Coronary artery (tissue), 2 donors: ENCODE measurements around the gene CLCN6.

Source experiments
- DNase-seq: peaks from one replicate; pipeline ENCODE4 v3.0.0-alpha.2; 2017; ENCODE audit warnings: low spot score
- H3K27ac ChIP-seq, 2 donors: fragments of 200-600 bp; sonication (generic); one replicate each; pipeline ENCODE4 v1.5.1; 2016 to 2019
- H3K4me3 ChIP-seq: fragments of 200-600 bp; sonication (generic); 2 replicates; pipeline ENCODE4 v1.5.1; 2016; ENCODE audit warnings: mild to moderate bottlenecking, moderate library complexity
- CTCF ChIP-seq: fragments of 200-600 bp; sonication (generic); IDR thresholded peaks from one replicate; pipeline ENCODE4 v1.5.1; 2019; ENCODE audit warnings: antibody characterized with exemption

Gene CLCN6

DNA sequence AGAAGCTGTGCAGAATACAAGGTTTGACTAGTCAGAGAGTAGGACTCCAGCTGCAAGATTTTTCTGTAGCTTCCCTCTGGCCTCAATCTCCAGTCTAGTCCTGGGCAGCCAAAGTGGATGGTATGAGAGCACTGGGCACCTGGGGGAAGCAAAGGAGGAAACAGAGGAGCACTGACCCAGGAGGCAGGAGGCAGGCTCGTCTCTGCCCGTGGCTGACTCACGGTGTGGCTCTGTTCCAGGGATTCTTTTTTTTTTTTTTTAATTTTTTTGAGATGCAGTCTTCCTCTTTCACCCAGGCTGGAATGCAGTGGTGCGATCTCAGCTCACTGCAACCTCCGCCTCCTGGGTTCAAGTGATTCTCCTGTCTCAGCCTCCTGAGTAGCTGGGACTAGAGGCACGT, 56.9 kb downstream of the CLCN6 start:
- TF ChIP-seq CTCF: no peak
- H3K27ac ChIP-seq: no peak overlapping the region
- DNase-seq: no peak
- no peak overlapping the region for H3K4me3 ChIP-seq

- Histone ChIP-seq H3K27ac (no peak overlapping the region), H3K4me3 (no peak overlapping the region)
- no peak for DNase-seq
- no peak for TF ChIP-seq CTCF
Observed at GRCh38 chr1:11868331-11868980, 62.5 kb downstream of the CLCN6 start.

DNA sequence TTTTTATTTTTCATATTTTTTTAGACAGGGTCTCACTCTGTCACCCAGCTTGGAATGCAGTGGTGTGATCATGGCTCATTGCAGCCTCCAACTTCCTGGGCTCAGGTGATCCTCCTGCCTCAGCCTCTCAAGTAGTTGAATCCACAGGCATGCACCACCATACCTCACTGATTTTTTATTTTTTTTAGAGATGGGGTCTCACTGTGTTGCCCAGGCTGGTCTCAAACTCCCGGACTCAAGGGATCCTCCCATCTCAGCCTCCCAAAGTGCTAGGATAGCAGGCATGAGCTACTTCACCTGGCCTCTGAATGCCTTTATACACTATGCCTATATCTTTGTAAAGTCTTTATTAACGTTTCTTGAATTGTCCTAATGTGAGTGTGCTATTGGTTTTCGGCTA, 63.1 kb downstream of the CLCN6 start:
- Histone ChIP-seq H3K27ac (no peak overlapping the region), H3K4me3 (no peak overlapping the region)
- no peak for TF ChIP-seq CTCF
- no peak for DNase-seq

GRCh38 chr1:11869650-11870207, 63.7 kb downstream of the CLCN6 start:
- no peak for TF ChIP-seq CTCF
- no peak for DNase-seq
- Histone ChIP-seq H3K4me3 (no peak overlapping the region), H3K27ac (no peak overlapping the region)

- TF ChIP-seq CTCF: no peak
- no peak for DNase-seq
- no peak overlapping the region for H3K4me3 ChIP-seq
- no peak overlapping the region for H3K27ac ChIP-seq
Observed at GRCh38 chr1:11872545-11872944, 66.6 kb downstream of the CLCN6 start.

- no peak for TF ChIP-seq CTCF
- H3K4me3 ChIP-seq: no peak overlapping the region
- H3K27ac ChIP-seq: no peak overlapping the region
- no peak for DNase-seq
Observed at GRCh38 chr1:11873395-11874257, 67.6 kb downstream of the CLCN6 start.

DNA sequence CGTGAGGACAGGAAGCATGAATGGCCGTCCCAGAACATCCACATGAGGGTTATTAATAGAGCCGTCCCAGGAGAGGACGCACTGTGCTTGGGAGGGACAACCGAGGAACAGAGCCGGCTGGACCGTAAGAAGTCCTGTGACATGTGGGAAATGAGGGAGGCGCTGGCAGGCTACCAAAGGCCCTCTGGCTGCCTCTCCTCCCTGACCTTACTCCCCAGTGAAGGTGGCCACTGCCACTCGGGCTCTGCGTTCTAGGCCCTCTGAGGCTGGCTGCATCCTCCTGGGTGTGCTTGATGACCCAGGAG, 68.2 kb downstream of the CLCN6 start:
- no peak overlapping the region for H3K4me3 ChIP-seq
- no peak for DNase-seq
- TF ChIP-seq CTCF: no peak
- H3K27ac ChIP-seq: no peak overlapping the region
